GM19043 (cell line): ENCODE measurements around the gene COL8A1.

Experiments
- ATAC-seq: cut with Tn5 transposase; IDR thresholded peaks from one replicate; pipeline ENCODE4 v1.9.1; 2021; ENCODE audit warnings: low read depth; ENCODE audit not compliant: unreplicated experiment

COL8A1 gene

DNA sequence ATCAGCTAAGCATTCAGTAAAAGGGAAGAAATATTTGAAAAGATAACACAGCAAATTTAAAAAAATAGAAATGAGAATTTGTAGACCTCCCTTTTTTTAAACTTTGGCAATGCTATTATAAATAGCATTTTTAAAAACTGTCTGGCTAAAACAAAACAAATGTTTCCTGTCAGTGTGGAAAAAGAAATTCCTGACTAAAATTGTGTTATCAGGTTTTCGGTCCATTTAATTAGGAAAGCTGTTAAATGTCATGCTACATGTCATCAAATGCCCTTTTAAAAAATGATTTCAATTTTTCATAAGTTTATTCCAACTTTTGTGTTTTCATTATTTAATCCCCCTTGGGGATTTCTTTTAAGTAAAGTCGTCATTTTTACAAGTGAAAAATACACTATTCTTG lies 29.6 kb downstream of the COL8A1 start:
- ATAC-seq: no peak

DNA sequence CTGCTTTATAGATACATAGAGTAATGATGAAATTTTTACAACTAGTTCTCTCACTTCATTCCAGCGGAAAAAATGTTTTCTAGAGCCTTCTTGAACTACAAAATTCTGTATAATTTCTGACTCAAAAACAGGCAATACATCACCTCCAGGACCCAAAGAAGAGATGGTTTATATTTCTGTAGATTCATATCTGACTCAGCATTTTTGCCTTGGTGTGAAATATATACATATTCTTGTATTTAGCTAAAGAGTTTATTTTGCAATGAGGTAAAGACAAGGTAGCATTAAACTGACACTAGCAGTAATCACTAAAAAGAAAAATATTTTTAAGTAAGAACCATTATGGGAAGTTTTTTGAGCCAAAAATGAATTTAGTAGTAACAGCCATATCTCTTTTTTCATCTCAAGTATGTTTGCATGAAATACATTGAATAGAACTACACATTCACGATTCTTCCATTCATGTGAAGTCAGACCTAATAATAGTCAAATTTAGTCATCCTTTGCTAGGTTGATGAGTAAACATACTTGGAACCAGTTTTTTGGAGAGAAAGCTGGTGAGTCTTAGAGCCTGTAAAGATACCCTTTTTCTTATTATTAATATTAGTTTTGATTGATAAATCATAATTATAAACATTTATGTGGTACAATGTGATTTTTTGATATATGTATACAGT lies 31.6 kb downstream of the COL8A1 start:
- no peak for ATAC-seq

DNA sequence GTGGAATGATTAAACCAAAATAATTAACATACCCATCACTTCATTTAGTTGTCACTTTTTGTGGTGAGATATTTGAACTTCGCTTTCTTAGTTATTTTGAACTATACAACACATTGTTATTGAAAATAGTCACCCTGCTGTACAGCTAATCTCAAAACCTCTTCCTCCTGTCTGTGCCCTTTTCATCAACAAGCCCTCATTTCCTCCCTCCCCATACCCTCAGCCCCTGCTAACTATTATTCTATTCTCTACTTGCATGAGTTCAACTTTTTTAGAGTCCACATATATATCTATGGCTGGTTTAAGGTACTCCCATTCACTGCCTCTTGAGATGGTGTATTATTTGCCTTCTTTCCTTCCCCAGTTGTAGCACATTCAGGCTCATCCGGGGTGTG lies 32.2 kb downstream of the COL8A1 start:
- no peak for ATAC-seq

DNA sequence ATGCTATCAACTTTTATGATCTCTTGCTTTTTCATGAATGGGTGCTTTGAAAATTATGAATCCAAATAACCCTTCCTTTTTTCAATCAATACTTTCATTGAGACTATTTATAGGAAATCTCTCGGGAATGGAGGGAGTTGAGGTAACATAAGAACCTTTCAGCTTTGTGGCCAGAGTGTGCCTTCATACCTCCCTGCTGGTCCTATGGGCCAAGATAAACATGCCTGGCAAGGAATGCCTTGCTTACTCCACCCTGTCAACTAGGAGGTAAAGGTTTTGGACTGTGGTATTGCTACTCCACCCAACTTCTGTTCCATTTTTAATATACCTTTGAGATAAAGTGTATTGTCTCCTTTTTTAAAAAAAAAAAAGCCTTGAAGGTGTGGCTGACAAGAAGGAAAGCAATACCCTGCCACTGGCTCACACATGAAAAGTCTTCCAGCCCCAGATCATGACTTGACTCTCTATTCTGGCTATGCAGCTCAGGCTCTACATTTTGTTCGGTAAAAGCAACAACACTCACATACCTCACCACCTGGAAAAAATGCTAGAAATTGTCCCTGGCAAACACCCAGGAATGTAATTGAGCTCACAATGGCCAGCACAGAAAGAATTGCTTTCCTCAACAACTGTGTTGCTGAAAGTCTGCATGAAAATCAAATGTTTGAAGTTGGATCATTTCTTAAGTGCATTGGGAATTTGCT lies 35.8 kb downstream of the COL8A1 start:
- ATAC-seq: no peak

DNA sequence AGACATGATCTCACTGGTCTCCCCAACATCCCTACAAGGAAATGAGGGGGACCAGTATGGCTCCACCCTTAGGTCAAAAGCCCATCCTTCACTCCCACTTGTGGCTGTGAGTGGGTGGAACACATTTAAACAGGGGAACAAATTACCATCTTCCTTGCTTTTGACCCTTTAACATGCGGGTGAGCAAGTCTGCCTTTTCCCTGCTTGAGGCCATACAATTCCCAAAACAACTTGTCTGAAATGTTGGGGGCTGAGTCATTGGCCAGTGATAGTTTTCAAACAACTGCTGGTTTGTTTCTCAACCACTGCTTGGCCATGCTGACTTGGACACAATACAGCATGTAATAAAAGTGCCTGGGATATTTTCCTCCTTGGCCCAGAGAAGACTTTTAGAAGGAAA lies 39.6 kb downstream of the COL8A1 start:
- no peak for ATAC-seq

DNA sequence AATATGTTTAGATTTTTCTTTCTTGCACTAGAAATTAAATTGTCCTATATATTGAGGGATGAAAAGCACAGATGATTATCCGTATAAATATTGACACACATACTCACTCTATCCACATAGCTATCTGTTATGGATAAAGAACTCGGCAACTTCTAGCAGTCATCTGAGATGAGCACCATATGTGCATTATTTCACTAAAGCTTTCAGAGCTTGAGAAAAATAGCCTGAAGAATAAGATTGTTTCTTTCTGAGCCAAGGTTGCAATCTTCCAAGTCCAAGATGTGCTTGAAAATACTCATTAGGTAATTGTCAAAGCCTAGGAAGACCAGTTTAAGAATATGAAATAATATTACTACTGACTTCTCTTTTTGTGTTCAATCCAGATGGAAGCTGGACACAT lies 40.5 kb downstream of the COL8A1 start:
- ATAC-seq: no peak

DNA sequence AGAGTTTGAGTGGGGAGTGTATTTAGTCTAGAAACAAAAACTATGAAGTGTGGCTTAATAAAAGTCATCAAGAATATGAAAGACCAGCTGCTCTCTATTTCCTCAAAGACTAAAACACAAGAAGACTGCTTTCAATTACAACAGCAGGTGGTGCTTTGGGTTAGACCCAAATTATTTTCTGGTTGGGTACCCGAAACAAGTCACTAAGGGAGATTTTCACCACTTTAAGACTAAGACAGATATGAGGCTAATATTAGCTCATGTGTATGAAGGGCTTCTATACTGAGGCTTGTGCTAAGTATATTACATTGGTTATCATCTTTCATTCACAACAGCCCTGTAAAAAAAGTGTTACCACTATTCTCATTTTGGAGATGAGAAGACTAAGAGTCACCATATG lies 43.1 kb downstream of the COL8A1 start:
- no peak for ATAC-seq

DNA sequence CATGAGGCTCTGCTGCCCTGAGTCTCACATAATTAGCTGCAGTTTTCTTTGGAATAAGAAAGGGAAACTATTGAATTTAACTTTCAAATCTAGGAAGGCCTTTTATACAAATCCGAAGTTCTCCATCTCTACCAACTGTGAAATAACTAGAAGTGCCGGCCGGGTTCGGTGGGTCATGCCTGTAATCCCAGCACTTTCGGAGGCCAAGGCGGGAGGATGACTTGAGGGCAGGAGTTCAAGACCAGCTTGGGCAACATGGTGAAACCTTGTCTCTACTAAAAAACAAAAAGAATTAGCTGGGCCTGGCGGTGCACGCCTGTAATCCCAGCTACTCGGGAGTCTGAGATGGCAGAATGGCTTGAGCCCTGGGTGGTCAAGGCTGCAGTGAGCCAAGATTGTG lies 43.6 kb downstream of the COL8A1 start:
- ATAC-seq: no peak

DNA sequence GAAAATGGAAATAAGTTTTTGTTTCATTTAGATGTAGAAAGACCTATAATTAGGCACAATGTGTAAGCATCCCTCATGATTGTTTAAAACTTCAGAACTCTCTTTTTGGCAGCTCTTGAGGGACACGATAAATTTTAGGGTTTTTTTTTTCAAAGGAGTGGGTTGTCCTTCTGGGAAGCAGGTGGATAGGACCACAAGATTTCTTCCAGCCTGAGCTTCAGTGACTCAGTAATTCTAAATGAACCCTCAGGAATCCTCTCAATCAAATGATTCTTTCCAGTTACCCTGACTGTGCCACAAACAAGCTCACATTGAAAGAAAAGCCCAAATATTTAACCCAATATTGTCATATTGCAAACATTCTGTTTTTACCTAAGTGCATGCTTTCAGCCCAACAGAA lies 45.1 kb downstream of the COL8A1 start:
- ATAC-seq: no peak

DNA sequence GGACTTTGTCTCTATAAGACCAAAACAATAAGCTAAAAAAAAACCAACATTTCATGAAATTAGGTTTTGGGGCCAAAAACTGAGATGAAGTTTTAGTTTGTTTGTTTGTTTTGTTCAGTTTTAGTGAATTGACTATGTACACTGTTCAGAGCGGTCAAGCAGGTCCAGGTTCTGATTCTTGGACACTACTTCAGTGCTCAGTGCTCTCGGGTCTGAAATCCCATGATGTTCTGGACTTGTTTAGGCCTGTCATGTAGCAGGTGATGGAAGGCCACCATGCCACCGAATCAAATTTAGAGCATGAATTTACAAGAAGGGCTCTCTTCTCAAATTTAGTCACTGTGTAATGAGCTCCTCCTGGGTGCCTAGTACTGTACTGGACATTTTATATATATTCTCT lies 45.5 kb downstream of the COL8A1 start:
- no peak for ATAC-seq

DNA sequence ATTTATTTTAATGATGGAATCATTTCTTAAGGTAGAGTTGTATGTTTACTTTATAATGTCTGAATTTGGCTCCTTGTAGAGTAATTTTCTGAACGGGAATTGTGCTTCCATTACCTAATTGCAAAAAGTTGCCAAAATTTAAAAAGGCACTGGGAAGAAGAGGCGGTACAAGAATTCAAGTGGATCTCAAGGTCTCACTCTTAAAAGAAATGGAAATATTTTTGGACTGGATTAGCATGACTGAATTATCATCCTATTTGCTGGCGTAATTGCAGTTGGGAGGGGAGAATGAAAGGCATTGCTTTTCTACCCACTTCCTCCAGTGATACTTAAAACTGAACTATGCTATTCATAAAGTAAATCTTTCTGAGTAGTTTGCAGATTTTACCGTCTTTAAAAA lies 46.2 kb downstream of the COL8A1 start:
- ATAC-seq: no peak

DNA sequence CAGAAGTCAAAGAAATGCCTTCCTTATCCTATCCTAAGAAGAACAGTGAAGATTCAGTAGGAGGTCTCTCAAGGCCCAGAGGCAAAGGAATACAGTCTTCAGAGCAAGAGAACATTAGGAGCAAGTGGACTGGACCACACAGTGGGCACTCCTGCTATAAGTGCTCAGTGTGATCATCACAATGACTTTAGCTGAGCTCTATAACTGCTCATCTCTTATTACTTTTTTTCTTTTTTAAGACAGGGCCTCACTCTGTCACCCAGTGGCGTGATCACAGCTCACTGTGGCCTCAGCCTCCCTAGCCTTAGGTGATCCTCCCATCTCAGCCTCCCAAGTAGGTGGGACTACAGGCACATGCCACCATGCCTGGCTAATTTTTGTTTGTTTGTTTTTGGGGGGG lies 48.1 kb downstream of the COL8A1 start:
- no peak for ATAC-seq

DNA sequence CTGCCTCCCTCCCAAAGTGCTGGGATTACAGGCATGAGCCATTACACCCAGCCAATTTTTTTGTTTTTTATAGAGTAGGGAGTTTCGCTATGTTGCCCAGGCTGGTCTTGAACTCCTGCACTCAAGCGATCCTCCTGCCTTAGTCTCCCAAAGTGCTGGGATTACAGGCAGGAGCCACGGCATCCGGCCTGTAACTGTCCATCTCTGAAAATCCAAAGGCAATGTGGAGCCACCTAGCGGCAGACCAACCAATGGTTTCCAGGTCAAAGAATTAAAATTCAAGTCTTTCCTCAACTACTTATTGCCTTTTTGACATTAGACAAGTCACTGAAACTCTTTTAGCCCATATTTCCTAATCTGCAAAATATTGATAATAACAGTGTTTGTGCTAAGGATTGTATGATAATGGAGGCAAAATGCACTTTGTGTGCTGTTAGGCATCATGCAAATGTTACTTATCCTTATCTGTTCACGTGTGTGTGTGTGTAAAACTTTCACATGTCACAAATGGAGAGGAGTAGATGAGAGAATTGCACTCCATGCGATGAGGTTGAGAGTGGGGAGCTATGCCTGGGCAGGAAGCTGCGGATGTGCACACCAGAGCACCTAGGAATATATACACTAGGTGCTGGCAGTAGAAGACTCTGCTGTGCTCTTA lies 48.7 kb downstream of the COL8A1 start:
- no peak for ATAC-seq

DNA sequence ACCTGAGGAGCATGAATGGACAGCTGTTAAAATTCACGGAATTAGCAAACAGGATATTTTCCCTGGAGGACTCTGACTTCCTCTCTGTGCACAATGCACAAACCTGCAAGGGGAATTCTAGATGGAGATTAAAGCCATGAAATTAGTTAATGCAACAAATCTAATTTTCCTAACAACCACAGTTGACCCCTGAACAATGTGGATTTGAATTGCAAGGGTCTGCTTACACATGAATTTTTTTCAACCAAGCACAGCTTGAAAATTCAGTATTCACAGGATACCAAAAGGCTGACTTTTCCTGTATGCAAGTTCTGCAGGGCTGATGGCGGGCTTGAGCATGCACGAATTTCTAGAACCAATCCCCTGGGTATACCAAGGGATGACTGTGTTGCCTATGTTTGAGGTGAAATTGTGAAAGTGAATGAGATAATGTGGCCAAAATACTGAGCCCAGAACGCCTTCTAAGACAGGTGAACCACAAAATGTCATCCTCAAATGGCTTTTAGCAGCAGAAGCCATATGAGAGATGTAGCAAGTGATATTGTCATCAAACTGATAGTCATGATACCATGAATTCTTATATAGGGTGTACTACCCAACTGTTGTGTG lies 52.5 kb downstream of the COL8A1 start:
- ATAC-seq: no peak

DNA sequence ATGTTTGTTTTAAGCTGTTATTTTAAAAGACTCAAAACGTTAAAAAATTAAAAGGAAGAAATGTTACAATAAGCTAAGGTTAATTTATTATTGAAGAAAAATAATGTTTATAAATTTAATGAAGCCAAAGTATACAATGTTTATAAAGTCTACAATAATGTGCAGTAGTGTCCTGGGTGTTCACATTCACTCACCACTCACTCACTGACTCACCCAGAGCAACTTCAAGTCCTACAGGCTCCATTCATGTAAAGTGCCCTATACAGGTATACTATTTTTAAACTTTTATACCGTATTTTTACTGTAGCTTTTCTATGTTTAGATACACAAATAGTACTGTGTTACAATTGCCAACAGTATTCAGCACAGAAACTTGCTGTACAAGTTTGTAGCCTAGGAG lies 55.2 kb downstream of the COL8A1 start:
- no peak for ATAC-seq

DNA sequence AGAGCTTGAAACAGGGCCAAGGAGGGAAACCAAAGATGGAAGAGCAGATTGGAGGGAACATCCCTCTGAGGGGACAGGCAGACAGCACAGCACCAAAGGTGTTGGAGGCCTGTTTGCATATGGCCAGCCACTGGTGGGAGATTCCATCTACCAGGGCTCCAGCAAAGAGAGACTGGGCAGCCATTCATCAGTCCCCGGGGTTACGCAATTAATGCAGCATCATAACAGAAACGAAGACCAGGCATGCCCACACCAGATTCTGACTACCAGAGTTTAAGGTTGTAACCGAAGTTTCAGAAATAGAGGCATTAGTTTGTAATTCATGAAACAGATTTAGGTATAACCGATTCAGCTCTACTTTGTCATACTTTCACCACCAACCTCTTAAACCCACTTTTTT lies 58.1 kb downstream of the COL8A1 start:
- ATAC-seq: no peak

DNA sequence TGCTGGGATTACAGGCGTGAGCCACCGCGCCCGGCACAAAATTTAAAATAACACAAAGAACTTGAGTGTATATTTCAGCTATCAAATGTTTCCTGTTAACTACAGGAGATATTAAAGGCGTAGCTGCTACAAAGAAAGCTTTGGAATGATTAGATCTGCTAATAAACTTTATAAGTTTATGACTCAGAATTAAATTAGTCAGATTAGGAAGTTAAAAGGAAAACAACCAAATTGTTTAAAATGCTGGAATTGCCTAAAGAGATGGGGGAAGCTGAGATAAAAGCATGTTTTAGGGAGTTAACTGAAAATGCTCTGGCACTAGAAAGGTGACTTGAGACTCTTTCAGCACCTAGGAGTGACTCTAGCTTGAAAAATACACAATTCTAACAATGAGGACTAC lies 58.9 kb downstream of the COL8A1 start:
- no peak for ATAC-seq

DNA sequence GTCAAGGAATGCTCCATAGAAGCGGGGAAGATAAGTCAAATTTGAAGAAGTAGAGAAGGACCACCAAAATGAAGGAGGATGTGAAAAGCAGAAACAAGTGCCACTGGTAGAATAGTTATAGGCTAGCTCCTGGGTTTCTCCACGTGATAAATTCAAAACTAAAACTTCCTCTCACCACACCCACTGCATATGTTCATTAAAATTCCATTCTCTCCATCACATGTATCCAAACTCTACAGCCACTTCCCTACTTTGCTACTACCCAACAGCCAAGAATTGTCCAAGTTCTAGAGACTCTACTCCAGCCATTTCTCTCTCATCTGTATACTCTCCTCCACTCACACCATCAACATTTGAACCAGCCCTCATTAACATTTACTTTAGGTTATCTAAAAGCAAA lies 60.5 kb downstream of the COL8A1 start:
- no peak for ATAC-seq

DNA sequence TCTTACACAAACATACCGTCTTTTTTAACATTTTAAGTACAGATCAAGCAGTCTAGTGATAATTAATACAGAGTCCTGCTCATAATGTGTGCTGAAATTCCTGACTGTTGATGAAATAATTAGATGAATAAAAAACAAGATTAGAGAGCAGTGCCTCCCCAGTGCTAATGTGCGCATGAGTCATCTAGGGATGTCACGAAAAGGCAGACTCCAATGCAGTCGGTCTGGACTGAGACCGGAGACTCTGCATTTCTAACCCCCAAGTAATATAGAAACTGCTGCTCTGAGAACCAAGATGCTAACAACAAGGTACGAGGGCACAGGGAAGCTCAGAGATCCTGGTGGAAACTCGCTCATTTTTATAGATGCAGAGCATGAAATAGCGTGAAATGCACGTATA lies 61.4 kb downstream of the COL8A1 start:
- ATAC-seq: no peak

DNA sequence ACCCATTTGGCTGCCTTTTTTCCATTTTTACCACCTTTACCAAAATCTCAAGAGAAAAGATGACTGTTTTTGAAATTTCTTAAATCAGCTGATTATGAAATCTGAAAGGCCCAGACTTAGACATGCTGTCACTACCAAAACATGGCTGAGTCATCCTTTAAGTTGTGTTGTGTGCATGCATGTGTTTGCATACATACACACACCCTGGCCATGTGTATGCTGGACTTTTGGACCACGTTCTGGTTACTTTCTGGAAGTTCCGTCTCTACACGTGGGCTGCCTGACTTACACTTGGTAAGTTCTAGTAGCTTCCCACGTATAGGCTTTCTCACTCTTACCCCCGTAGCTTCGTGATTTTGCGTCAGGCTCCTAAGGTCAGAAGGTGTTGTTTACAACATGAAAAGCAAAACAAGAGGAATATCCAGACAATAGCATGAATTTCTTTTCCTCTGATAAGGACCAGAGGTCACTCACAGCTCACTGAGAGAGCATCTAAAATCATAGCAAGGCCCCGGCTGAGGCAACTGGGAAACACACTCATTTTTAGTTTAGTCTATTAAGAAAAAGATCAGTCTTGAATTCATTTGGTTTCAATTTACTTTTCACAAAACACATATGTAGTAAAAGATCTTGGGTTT lies 62.4 kb downstream of the COL8A1 start:
- ATAC-seq: no peak
